HepG2 (cell line): ENCODE results near the gene ALX1. TPM values are rescaled to one million over a fixed set of nuclear protein-coding genes. Genes with fewer than 3 reads are reported as not detected.

Experiments used
- ATAC-seq: fragments of 200-7000 bp; cut with Tn5 transposase; 3 replicates; pipeline ENCODE4 v1.9.1; 2020; ENCODE audit warnings: mild to moderate bottlenecking, moderate library complexity
- BruUV-seq: library from RNA; stranded (reverse); fragments of 400-500 nt; replicated peaks from 2 replicates; lab custom pipeline; 2021; lab: Mats Ljungman, UMichigan
- CTCF ChIA-PET: fragments of 300-600 bp; formaldehyde crosslinking; extraction: SDS; loops from one replicate; lab custom pipeline; 2021; ENCODE audit warnings: low total read pairs, inconsistent platforms, low intra/inter-chr PET ratio; lab: Yijun Ruan, JAX
- POLR2A ChIA-PET: fragments of 350-600 bp; sonication (Branson Sonifier 250); formaldehyde crosslinking; loops from one replicate; lab custom pipeline; 2020; ENCODE audit warnings: antibody characterized with exemption, inconsistent platforms; lab: Yijun Ruan, JAX
- DNase-seq: peaks from one replicate; pipeline ENCODE4 v3.0.0-alpha.2; 2015; ENCODE audit warnings: low spot score
- FAIRE-seq: peaks from 3 replicates; lab custom pipeline; 2011; peaks lifted over from hg19 to GRCh38; lab: Jason Lieb, UNC
- H2AFZ ChIP-seq: one replicate; pipeline ENCODE4 v1.6.1; 2011; ENCODE audit warnings: low read length, inconsistent platforms
- H3K27ac ChIP-seq: fragments of 300-600 bp; 3 replicates; pipeline ENCODE4 v1.8.0; 2011; ENCODE audit warnings: mixed run types, mild to moderate bottlenecking, mixed read lengths, low read length, inconsistent platforms; ENCODE audit not compliant: insufficient read depth; ENCODE audit errors: extremely low read length
- H3K27me3 ChIP-seq, 2 experiments: fragments of 200-600 bp in 1 of 2; 2 replicates in 1 of 2; 3 replicates in 1 of 2; pipeline versions ENCODE4 v1.6.0 to v1.8.0; 2011; ENCODE audit warnings: low read length in 2 of 2, mild to moderate bottlenecking in 2 of 2, moderate library complexity in 2 of 2, inconsistent platforms in 1 of 2; ENCODE audit not compliant: insufficient read depth in 2 of 2, control insufficient read depth in 1 of 2
- H3K36me3 ChIP-seq, 2 experiments: fragments of 200-600 bp in 1 of 2; replicated peaks in 1 of 2; 2 replicates in 1 of 2; 3 replicates in 1 of 2; pipeline versions ENCODE4 v1.5.1 to v1.8.0; 2011; ENCODE audit warnings: low read length in 2 of 2, inconsistent platforms in 1 of 2; ENCODE audit not compliant: insufficient read depth in 2 of 2, control insufficient read depth in 1 of 2
- H3K4me1 ChIP-seq: 2 replicates; pipeline ENCODE4 v1.5.1; 2012; ENCODE audit warnings: low read length, inconsistent platforms; ENCODE audit not compliant: insufficient read depth
- H3K4me2 ChIP-seq: 2 replicates; pipeline ENCODE4 v1.6.0; 2011; ENCODE audit warnings: low read depth, low read length, inconsistent platforms
- H3K4me3 ChIP-seq, 3 experiments: fragments of 200-600 bp in 1 of 3; sonication (generic), shearing (Covaris generic) in 1 of 3; replicated peaks in 1 of 3; 2 replicates each; pipeline ENCODE4 v1.5.1; 2011 to 2016; ENCODE audit warnings: low read length in 3 of 3, inconsistent platforms in 2 of 3, low read depth in 2 of 3, mild to moderate bottlenecking in 2 of 3, control low read depth in 1 of 3, mixed read lengths in 1 of 3; ENCODE audit not compliant: insufficient read depth in 1 of 3
- H3K79me2 ChIP-seq: one replicate; pipeline ENCODE4 v1.6.1; 2011; ENCODE audit warnings: low read length, inconsistent platforms; ENCODE audit not compliant: insufficient read depth
- H3K9ac ChIP-seq: 2 replicates; pipeline ENCODE4 v1.6.0; 2011; ENCODE audit warnings: mild to moderate bottlenecking, low read depth, low read length, inconsistent platforms; ENCODE audit not compliant: insufficient read depth
- H3K9me3 ChIP-seq: 2 replicates; pipeline ENCODE4 v1.5.1; 2012; ENCODE audit warnings: mild to moderate bottlenecking, low read length
- H4K20me1 ChIP-seq: 2 replicates; pipeline ENCODE4 v1.6.0; 2011; ENCODE audit warnings: inconsistent platforms, mild to moderate bottlenecking, low read length, moderate library complexity; ENCODE audit not compliant: insufficient read depth
- CEBPG ChIP-seq: IDR thresholded peaks from 2 replicates; pipeline ENCODE4 v1.6.1; 2016
- EEA1 ChIP-seq: sonication (generic); formaldehyde crosslinking; IDR thresholded peaks from 2 replicates; pipeline ENCODE4 v1.5.1; 2020; ENCODE audit warnings: mild to moderate bottlenecking, missing genetic modification reagents, borderline replicate concordance
- EED ChIP-seq: sonication (generic); formaldehyde crosslinking; IDR thresholded peaks from 2 replicates; pipeline ENCODE4 v1.5.0; 2020; ENCODE audit warnings: mild to moderate bottlenecking, missing genetic modification reagents
- NCOA5 ChIP-seq: sonication (generic); formaldehyde crosslinking; IDR thresholded peaks from 2 replicates; pipeline ENCODE4 v1.4.0; 2020; ENCODE audit warnings: missing genetic modification reagents
- POLR2AphosphoS5 ChIP-seq: IDR thresholded peaks from 2 replicates; pipeline ENCODE4 v1.6.1; 2012; ENCODE audit warnings: low read depth, low read length
- RBM39 ChIP-seq: fragments of 200-400 bp; formaldehyde crosslinking; IDR thresholded peaks from one replicate; pipeline ENCODE4 v1.6.1; 2018; ENCODE audit warnings: antibody characterized with exemption, mild to moderate bottlenecking, low read depth, low read length; ENCODE audit not compliant: poor library complexity, severe bottlenecking
- ZBTB7A ChIP-seq: sonication (generic); formaldehyde crosslinking; IDR thresholded peaks from 2 replicates; pipeline ENCODE4 v1.8.0; 2022; ENCODE audit warnings: mild to moderate bottlenecking, missing genetic modification reagents
- ZKSCAN5 ChIP-seq: sonication (generic); formaldehyde crosslinking; IDR thresholded peaks from 2 replicates; pipeline ENCODE4 v1.5.1; 2020; ENCODE audit warnings: mild to moderate bottlenecking, missing genetic modification reagents
- ZNF251 ChIP-seq: sonication (generic); formaldehyde crosslinking; IDR thresholded peaks from 2 replicates; pipeline ENCODE4 v1.9.0; 2021; ENCODE audit warnings: mild to moderate bottlenecking, missing genetic modification reagents
- WGBS: methylation state at CpG from one replicate; pipeline ENCODE4 v1.1.6; 2017; ENCODE audit warnings: low lambda C conversion rate; 5-methylcytosine and 5-hydroxymethylcytosine counted together
- in situ Hi-C: cut with HindIII; loops from 2 replicates; pipeline ENCODE4 v1.10.0; 2017; ENCODE audit warnings: low pct_unique_long_range_greater_than_20kb; ENCODE audit not compliant: extremely low pct_ligation_motif_present
- intact Hi-C: fragments of 100-400 bp; cut with micrococcal nuclease; formaldehyde crosslinking; loops from one replicate; pipeline ENCODE4 v1.10.0; 2022; ENCODE audit not compliant: unreplicated experiment
- polyA plus RNA-seq, 8 experiments: library from polyadenylated mRNA; depleted of rRNA in 3 of 8; stranded (reverse) in 7 of 8; unstranded in 1 of 8; fragments of >200 nt; fragmentation: Illumina TruSeq in 4 of 8; extraction: Trizol in 4 of 8; gene quantifications; 2 replicates each; pipeline versions ENCODE4 v1.2.1 to v1.2.3, GENCODE V29; 2011 to 2016; ENCODE audit warnings: low read depth in 4 of 8, missing spikeins in 1 of 8, mixed read lengths in 1 of 8; ENCODE audit not compliant: insufficient read depth in 1 of 8
- total RNA-seq, 5 experiments: library from RNA; depleted of rRNA; stranded (reverse); fragments of >200 nt; fragmentation: Illumina TruSeq; extraction: Trizol; gene quantifications; 2 replicates each; pipeline ENCODE4 v1.2.3, GENCODE V29; 2016; ENCODE audit warnings: low read depth in 1 of 5
- TF ChIP-seq, protein P1 (sequence below): sonication (generic); formaldehyde crosslinking; IDR thresholded peaks from 2 replicates; pipeline ENCODE4 v1.4.0; 2020; ENCODE audit warnings: missing genetic modification reagents
- TF ChIP-seq, protein P2 (sequence below): sonication (generic); formaldehyde crosslinking; IDR thresholded peaks from 2 replicates; pipeline ENCODE4 v1.4.0; 2020; ENCODE audit warnings: missing genetic modification reagents
- TF ChIP-seq, protein P3 (sequence below): sonication (generic); formaldehyde crosslinking; conservative IDR thresholded peaks from 2 replicates; pipeline ENCODE4 v1.4.0; 2020; ENCODE audit warnings: missing genetic modification reagents

The ALX1 gene
- total and polyA plus RNA-seq, 2 of the 13 experiments (the other 11 are each of a cell fraction or from before 2014, with no cell fraction given): not detected

DNA sequence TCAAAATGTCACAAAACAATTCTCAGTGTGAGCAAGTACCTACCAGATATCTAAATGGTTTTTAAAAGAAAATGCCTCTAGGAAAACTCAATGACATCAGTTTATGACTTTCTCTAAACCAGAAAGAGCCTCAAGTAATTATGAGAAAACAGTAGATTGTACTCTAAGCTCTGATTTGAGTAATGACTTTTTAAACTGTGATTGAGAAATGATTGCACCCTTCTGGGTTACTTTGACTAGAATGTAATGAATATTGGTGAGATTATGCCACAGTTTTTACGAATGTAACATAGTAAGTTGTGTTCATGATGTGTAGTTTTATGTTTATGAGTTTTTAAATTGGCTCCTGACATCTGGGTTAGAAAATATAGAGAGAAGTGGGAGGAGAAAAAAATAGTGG is 68.8 kb downstream of the ALX1 start:
- Histone ChIP-seq H3K36me3 (no peaks in the 10 kb centered on the region), H3K9ac (no peak overlapping the region), H3K4me1 (no peaks in the 10 kb centered on the region), H3K79me2 (no peaks in the 10 kb centered on the region), H4K20me1 (no peaks in the 10 kb centered on the region), H3K27me3 (no peaks in the 10 kb centered on the region), H2AFZ (no peak overlapping the region), H3K27ac (no peak overlapping the region), H3K9me3 (no peaks in the 10 kb centered on the region), H3K4me2 (no peak overlapping the region), H3K4me3 (no peak overlapping the region)
- in situ Hi-C loops: no loop called here
- no TSS peak for BruUV-seq
- TF ChIP-seq, protein P1, sequence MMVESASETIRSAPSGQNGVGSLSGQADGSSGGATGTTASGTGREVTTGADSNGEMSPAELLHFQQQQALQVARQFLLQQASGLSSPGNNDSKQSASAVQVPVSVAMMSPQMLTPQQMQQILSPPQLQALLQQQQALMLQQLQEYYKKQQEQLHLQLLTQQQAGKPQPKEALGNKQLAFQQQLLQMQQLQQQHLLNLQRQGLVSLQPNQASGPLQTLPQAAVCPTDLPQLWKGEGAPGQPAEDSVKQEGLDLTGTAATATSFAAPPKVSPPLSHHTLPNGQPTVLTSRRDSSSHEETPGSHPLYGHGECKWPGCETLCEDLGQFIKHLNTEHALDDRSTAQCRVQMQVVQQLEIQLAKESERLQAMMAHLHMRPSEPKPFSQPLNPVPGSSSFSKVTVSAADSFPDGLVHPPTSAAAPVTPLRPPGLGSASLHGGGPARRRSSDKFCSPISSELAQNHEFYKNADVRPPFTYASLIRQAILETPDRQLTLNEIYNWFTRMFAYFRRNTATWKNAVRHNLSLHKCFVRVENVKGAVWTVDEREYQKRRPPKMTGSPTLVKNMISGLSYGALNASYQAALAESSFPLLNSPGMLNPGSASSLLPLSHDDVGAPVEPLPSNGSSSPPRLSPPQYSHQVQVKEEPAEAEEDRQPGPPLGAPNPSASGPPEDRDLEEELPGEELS: no peak
- no peak for TF ChIP-seq ZBTB7A (CRISPR knock-in tag)
- TF ChIP-seq CEBPG: no peak
- no peak for TF ChIP-seq ZKSCAN5 (CRISPR knock-in tag)
- TF ChIP-seq NCOA5 (CRISPR knock-in tag): no peak
- FAIRE-seq: no peak
- intact Hi-C loops: no loop called here
- ChIA-PET POLR2A (no interaction called here), CTCF (no interaction called here)
- no peak for DNase-seq
- 0% methylated on average over 1 of the region's 1 CpG for WGBS
- ATAC-seq: no peak

DNA sequence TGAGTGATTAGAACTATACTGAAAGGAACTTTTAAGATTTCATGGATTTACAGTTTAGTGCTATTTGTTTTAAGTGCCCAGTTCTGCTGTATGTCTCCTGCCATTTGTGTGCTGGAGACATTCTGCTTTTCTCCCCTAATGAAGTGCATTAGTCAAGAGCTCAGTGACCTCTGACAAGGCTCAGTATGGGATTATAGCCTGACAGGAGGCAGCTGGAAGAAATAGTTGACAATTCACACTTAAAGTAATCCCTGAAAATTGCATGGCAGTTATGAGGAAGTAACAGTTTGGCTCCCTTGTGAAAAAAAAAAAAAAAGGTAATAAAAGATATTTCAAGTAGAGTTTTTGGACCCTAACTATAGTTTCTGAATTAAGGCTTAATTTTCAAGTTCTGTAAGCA is 70.3 kb downstream of the ALX1 start:
- no peaks in the 10 kb centered on the region for H3K4me1 ChIP-seq
- FAIRE-seq (no peak), DNase-seq (no peak), ATAC-seq (no peak)
- ChIA-PET POLR2A (no interaction called here), CTCF (no interaction called here)
- H3K9me3 ChIP-seq: no peaks in the 10 kb centered on the region
- no TSS peak for BruUV-seq
- intact Hi-C loops (no loop called here), in situ Hi-C loops (no loop called here)
- H3K9ac ChIP-seq: no peak overlapping the region
- no peaks in the 10 kb centered on the region for H3K27me3 ChIP-seq
- no peak overlapping the region for H3K4me2 ChIP-seq
- H3K4me3 ChIP-seq: no peak overlapping the region
- no peaks in the 10 kb centered on the region for H3K36me3 ChIP-seq
- no peak overlapping the region for H2AFZ ChIP-seq
- no peaks in the 10 kb centered on the region for H4K20me1 ChIP-seq
- no peak overlapping the region for H3K27ac ChIP-seq
- H3K79me2 ChIP-seq: no peaks in the 10 kb centered on the region
- TF ChIP-seq EEA1 (CRISPR knock-in tag): no peak
- TF ChIP-seq, protein P2, sequence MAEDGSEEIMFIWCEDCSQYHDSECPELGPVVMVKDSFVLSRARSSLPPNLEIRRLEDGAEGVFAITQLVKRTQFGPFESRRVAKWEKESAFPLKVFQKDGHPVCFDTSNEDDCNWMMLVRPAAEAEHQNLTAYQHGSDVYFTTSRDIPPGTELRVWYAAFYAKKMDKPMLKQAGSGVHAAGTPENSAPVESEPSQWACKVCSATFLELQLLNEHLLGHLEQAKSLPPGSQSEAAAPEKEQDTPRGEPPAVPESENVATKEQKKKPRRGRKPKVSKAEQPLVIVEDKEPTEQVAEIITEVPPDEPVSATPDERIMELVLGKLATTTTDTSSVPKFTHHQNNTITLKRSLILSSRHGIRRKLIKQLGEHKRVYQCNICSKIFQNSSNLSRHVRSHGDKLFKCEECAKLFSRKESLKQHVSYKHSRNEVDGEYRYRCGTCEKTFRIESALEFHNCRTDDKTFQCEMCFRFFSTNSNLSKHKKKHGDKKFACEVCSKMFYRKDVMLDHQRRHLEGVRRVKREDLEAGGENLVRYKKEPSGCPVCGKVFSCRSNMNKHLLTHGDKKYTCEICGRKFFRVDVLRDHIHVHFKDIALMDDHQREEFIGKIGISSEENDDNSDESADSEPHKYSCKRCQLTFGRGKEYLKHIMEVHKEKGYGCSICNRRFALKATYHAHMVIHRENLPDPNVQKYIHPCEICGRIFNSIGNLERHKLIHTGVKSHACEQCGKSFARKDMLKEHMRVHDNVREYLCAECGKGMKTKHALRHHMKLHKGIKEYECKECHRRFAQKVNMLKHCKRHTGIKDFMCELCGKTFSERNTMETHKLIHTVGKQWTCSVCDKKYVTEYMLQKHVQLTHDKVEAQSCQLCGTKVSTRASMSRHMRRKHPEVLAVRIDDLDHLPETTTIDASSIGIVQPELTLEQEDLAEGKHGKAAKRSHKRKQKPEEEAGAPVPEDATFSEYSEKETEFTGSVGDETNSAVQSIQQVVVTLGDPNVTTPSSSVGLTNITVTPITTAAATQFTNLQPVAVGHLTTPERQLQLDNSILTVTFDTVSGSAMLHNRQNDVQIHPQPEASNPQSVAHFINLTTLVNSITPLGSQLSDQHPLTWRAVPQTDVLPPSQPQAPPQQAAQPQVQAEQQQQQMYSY: no peak
- no peak for TF ChIP-seq POLR2AphosphoS5
- TF ChIP-seq, protein P3, sequence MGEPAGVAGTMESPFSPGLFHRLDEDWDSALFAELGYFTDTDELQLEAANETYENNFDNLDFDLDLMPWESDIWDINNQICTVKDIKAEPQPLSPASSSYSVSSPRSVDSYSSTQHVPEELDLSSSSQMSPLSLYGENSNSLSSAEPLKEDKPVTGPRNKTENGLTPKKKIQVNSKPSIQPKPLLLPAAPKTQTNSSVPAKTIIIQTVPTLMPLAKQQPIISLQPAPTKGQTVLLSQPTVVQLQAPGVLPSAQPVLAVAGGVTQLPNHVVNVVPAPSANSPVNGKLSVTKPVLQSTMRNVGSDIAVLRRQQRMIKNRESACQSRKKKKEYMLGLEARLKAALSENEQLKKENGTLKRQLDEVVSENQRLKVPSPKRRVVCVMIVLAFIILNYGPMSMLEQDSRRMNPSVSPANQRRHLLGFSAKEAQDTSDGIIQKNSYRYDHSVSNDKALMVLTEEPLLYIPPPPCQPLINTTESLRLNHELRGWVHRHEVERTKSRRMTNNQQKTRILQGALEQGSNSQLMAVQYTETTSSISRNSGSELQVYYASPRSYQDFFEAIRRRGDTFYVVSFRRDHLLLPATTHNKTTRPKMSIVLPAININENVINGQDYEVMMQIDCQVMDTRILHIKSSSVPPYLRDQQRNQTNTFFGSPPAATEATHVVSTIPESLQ (CRISPR knock-in tag): no peak
- TF ChIP-seq RBM39: no peak
- no peak for TF ChIP-seq ZNF251 (CRISPR knock-in tag)
- TF ChIP-seq EED (CRISPR knock-in tag): no peak
